ENCODE results near the gene IRX2. TPM values are rescaled to one million over a fixed set of nuclear protein-coding genes. Genes with fewer than 3 reads are reported as not detected.

Gene IRX2
- total RNA-seq, 2 donors from 2014 or later, result 1.3 to 3.0 TPM

DNA sequence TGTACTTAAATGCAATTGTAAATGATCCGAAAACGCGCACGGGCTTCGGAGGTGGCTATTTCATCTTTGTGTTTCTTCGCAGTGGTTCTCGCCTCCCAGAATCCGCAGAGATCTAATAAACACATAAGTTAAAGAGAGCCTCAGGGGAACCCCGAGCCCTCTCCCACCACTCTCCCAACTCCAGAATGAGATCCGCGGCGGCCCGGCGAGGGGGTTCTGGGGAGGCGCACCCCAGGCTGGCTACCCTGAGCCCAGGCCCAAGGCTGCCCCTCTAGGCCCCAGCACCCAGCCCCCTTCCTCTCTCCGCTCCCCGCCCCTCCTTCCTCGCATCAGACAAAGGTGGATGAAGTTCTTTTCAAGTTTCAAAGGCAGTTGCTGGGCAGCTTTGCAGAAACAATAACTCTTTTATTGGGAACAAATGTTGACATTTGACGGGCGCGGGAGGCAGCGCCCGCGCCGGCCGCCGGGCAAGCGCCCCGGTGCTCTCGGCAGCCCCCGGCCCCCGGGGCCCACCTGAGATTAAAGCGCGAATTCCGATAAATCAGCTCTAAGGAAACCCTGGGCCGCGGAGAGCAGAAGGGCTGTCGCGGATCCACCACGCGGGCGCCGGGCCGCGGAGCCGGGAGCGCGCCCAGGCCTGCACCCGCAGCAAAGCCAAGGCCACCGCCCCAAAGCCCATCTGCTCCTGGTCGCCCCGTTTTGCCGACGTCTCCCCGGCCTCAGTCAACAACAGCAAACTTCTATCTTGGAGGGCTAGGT, 8.4 kb downstream of the IRX2 start:
- intact Hi-C loops (cut with DNase I), result no loop called here
- H3K9me3 ChIP-seq, result no peaks in the 10 kb centered on the region
- H3K36me3 ChIP-seq (replicated peaks in 1 of 2; ENCODE audit: insufficient read depth in 1 of 2, low read depth in 2 of 2), result no peaks in the 10 kb centered on the region
- peaks cover 15% of the 10 kb centered on the region for H3K4me1 ChIP-seq
- H3K27me3 ChIP-seq, result peaks cover 0 to 42% of the 10 kb centered on the region in 2 donors
- no peak for DNase-seq
- TF ChIP-seq POLR2A (IDR thresholded peaks at IDR 0.05) (no peak), CTCF (IDR thresholded peaks at IDR 0.05) (no peak)
- no peak overlapping the region for H3K27ac ChIP-seq
- no peak for ATAC-seq
- H3K4me3 ChIP-seq, result no peak overlapping the region
- WGBS, 2 donors, result 7% methylated on average over 22 to 55 of the region's 55 CpGs

GRCh38 chr5:2741956-2742355, 9.5 kb downstream of the IRX2 start:
- TF ChIP-seq POLR2A (IDR thresholded peaks at IDR 0.05), result no peak
- DNase-seq (no peak), ATAC-seq (no peak)
- H3K9me3 ChIP-seq, result no peaks in the 10 kb centered on the region
- no peaks in the 10 kb centered on the region for H3K36me3 ChIP-seq (replicated peaks in 1 of 2; ENCODE audit: insufficient read depth in 1 of 2, low read depth in 2 of 2)
- no peak overlapping the region for H3K4me3 ChIP-seq
- peaks cover 0 to 37% of the 10 kb centered on the region in 2 donors for H3K27me3 ChIP-seq
- intact Hi-C loops (cut with DNase I), result no loop called here
- H3K27ac ChIP-seq, result no peak overlapping the region
- 11 to 12% methylated on average over 3 of the region's 3 CpGs for WGBS, 2 donors
- H3K4me1 ChIP-seq, result peaks cover 15% of the 10 kb centered on the region

DNA sequence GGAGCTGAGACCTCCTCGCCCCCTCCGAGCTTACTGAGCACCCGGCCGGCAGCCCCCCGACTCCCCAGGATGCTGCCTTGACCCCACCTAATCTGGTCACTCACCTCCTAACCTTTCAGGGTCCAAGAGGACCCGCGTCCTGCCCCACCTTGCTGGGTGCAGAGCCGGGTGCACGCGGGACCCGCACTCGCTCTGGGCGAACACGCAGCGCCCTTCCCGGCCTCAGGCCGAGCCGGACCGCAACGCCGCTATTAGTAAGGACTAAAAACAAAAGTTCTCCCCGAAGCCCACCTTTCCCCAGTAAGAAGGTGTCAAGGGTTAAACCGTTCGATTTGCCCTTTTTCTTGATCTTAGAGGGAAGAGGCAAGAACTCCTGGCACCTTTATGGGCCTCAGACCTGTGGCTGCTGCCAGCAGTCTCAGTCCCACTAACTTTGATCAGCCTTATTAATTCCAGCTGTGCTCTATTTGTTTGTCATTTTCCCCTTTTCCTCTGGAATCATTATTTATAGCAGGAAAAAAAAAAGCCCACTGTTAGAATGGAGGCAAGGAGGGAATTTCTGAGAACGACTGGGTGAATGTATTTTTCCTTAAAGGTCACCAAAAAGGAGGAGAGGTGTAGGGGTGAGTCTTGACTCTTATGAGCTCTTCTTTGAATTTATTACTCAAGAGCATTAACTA, 10.5 kb downstream of the IRX2 start:
- no peak for TF ChIP-seq CTCF (IDR thresholded peaks at IDR 0.05)
- no peak for TF ChIP-seq POLR2A (IDR thresholded peaks at IDR 0.05)
- ATAC-seq (no peak), DNase-seq (no peak)
- Histone ChIP-seq H3K9me3 (no peaks in the 10 kb centered on the region), H3K27me3 (peaks cover 0 to 37% of the 10 kb centered on the region in 2 donors), H3K27ac (no peak overlapping the region), H3K4me1 (peaks cover 15% of the 10 kb centered on the region), H3K36me3 (replicated peaks in 1 of 2; ENCODE audit: insufficient read depth in 1 of 2, low read depth in 2 of 2) (no peaks in the 10 kb centered on the region), H3K4me3 (no peak overlapping the region)
- 8 to 9% methylated on average over 23 to 25 of the region's 25 CpGs for WGBS, 2 donors
- intact Hi-C loops (cut with DNase I), result no loop called here

DNA sequence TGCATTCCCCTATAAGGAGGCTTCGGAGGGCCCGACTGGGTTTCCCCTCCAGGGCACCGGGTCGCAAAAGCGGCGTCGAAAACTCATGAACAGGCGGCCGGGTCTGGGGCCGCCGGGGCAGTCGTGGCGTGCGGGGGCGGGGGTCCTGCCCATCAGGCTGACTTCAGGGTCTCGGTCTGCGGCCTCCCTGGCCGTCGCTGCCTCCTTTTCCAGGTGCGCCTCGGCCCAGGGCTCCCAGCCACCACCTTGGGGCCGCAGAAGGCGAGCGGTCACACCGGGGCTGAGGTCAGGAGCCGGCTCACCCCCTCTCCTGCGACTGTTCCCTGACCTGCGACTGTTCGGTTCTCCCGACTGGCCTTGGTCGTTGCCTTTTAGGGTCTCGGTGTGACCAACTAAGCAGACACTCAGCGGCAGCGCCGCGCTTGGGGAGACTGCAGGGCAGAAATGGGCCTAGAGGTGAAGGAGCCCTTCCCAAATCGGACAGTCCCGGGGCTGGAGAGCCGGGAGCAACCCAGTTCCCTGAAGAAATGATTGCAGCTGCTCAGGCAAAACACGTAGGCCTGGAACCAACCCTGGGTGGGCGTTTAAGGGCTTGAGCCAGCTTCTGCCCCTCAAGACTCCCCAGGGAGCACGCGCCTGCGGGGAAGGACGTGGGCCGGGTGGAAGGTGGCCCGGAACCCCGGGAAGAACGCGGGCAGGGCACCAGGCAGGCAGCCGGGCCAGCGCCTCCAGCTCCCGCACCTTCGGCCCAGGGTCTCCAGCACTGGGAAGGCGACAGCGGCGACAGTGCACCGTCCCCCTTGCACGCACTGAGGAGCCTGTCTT, 11.2 kb downstream of the IRX2 start:
- no peaks in the 10 kb centered on the region for H3K9me3 ChIP-seq
- H3K4me3 ChIP-seq, result peak overlapping the region in 1 of 2 donors; percentile 55
- ATAC-seq (peak; percentile 9), DNase-seq (no peak)
- H3K27me3 ChIP-seq, result peaks cover 0 to 37% of the 10 kb centered on the region in 2 donors
- H3K4me1 ChIP-seq, result peaks cover 15% of the 10 kb centered on the region
- H3K36me3 ChIP-seq (replicated peaks in 1 of 2; ENCODE audit: insufficient read depth in 1 of 2, low read depth in 2 of 2), result no peaks in the 10 kb centered on the region
- intact Hi-C loops (cut with DNase I), result no loop called here
- TF ChIP-seq POLR2A (IDR thresholded peaks at IDR 0.05) (no peak), CTCF (IDR thresholded peaks at IDR 0.05) (no peak)
- 6 to 25% methylated on average over 12 to 59 of the region's 59 CpGs for WGBS, 2 donors
- no peak overlapping the region for H3K27ac ChIP-seq

Data from body of pancreas (tissue), 4 donors.